T1000 (cell line): ENCODE measurements around the gene TMX1.
"Not testable (repeated sequence)": the region's sequence is repeated elsewhere in the genome, so short reads cannot be mapped to it uniquely, and the experiment has no call there.

ENCODE experiments used
- DNase-seq: peaks from one replicate; lab custom pipeline; 2025; ENCODE audit warnings: mixed read lengths; lab: John Stamatoyannopoulos, UW

TMX1 gene

GRCh38 chr14:51239813-51240803, at the start of gene TMX1:
TMX1 (plus strand) TSS chr14:51240247; CDS start chr14:51240293, 46 bp downstream.
- DNase-seq, result peak; percentile 96

GRCh38 chr14:51201890-51202289, 38.2 kb upstream of the TMX1 start:
- no peak for DNase-seq

- no peak for DNase-seq
Measured at GRCh38 chr14:51202914-51203665, 37.0 kb upstream of the TMX1 start.

GRCh38 chr14:51203881-51204280, 36.2 kb upstream of the TMX1 start:
- DNase-seq, result no peak

- no peak for DNase-seq
Measured at GRCh38 chr14:51205486-51205885, 34.6 kb upstream of the TMX1 start.

- no peak for DNase-seq
Measured at GRCh38 chr14:51206462-51206861, 33.6 kb upstream of the TMX1 start.

- DNase-seq, result no peak
Measured at GRCh38 chr14:51207621-51208020, 32.4 kb upstream of the TMX1 start.

GRCh38 chr14:51208982-51209381, 31.1 kb upstream of the TMX1 start:
- DNase-seq, result no peak

GRCh38 chr14:51209457-51209856, 30.6 kb upstream of the TMX1 start:
- DNase-seq, result no peak

GRCh38 chr14:51210594-51210993, 29.5 kb upstream of the TMX1 start:
- no peak for DNase-seq

GRCh38 chr14:51211149-51211548, 28.9 kb upstream of the TMX1 start:
- no peak for DNase-seq

GRCh38 chr14:51216602-51217001, 23.4 kb upstream of the TMX1 start:
- no peak for DNase-seq

- DNase-seq, result no peak
Measured at GRCh38 chr14:51219473-51220448, 20.3 kb upstream of the TMX1 start.

- DNase-seq, result not testable (repeated sequence)
Measured at GRCh38 chr14:51223463-51223862, 16.6 kb upstream of the TMX1 start.

- no peak for DNase-seq
Measured at GRCh38 chr14:51224551-51224950, 15.5 kb upstream of the TMX1 start.

GRCh38 chr14:51225751-51226150, 14.3 kb upstream of the TMX1 start:
- no peak for DNase-seq

GRCh38 chr14:51228391-51228790, 11.7 kb upstream of the TMX1 start:
- DNase-seq, result no peak

GRCh38 chr14:51228890-51229289, 11.2 kb upstream of the TMX1 start:
- no peak for DNase-seq

- DNase-seq, result no peak
Measured at GRCh38 chr14:51236314-51236713, 3.7 kb upstream of the TMX1 start.

- DNase-seq, result no peak
Measured at GRCh38 chr14:51240804-51241380, 845 bp downstream of the TMX1 start.
